Panc1 (cell line): ENCODE measurements around the gene LRRC47. TPM values are rescaled to one million over a fixed set of nuclear protein-coding genes. Genes with fewer than 3 reads are reported as not detected.

Source experiments
- ATAC-seq: fragments of 200-7000 bp; cut with Tn5 transposase; 2 replicates; pipeline ENCODE4 v1.9.1; 2020; ENCODE audit warnings: mild to moderate bottlenecking, moderate library complexity
- BruUV-seq: library from RNA; stranded (reverse); fragments of 400-500 nt; replicated peaks from 2 replicates; lab custom pipeline; 2021; lab: Mats Ljungman, UMichigan
- CTCF ChIA-PET: fragments of 300-600 bp; sonication (Branson Sonifier 250); formaldehyde crosslinking; loops from one replicate; lab custom pipeline; 2022; ENCODE audit warnings: antibody characterized with exemption; lab: Charles Lee
- POLR2A ChIA-PET: fragments of 300-600 bp; sonication (Branson Sonifier 250); formaldehyde crosslinking; loops from one replicate; lab custom pipeline; 2022; ENCODE audit warnings: antibody characterized with exemption; lab: Charles Lee
- DNase-seq: peaks from one replicate; pipeline ENCODE4 v3.0.0-alpha.2; 2010; ENCODE audit warnings: low read depth, low spot score
- H3K27ac ChIP-seq: 2 replicates; pipeline ENCODE4 v1.5.1; 2011; ENCODE audit warnings: mild to moderate bottlenecking, low read length, inconsistent platforms
- H3K27me3 ChIP-seq: fragments of 200-500 bp; sonication (Bioruptor generic); 2 replicates; pipeline ENCODE4 v1.6.0; 2014; ENCODE audit warnings: low read length, inconsistent platforms; ENCODE audit not compliant: control insufficient read depth, insufficient read depth
- H3K36me3 ChIP-seq: fragments of 200-500 bp; sonication (Bioruptor generic); 2 replicates; pipeline ENCODE4 v1.5.1; 2014; ENCODE audit warnings: inconsistent platforms, mild to moderate bottlenecking, low read length, moderate library complexity; ENCODE audit not compliant: control insufficient read depth, insufficient read depth
- H3K4me1 ChIP-seq: 2 replicates; pipeline ENCODE4 v1.5.1; 2011; ENCODE audit warnings: inconsistent platforms, mild to moderate bottlenecking, low read length, moderate library complexity; ENCODE audit not compliant: control insufficient read depth, insufficient read depth
- H3K4me3 ChIP-seq, 2 experiments: 2 replicates each; pipeline ENCODE4 v1.5.1; 2011 to 2012; ENCODE audit warnings: low read depth in 2 of 2, low read length in 2 of 2, mild to moderate bottlenecking in 2 of 2, inconsistent platforms in 1 of 2, moderate library complexity in 1 of 2
- H3K9me3 ChIP-seq: fragments of 200-500 bp; sonication (Bioruptor generic); 2 replicates; pipeline ENCODE4 v1.5.1; 2014; ENCODE audit warnings: low read depth, mild to moderate bottlenecking, inconsistent platforms, low read length, moderate library complexity; ENCODE audit not compliant: control insufficient read depth, insufficient read depth
- POLR2AphosphoS5 ChIP-seq: IDR thresholded peaks from 2 replicates; pipeline ENCODE4 v1.6.1; 2012; ENCODE audit warnings: mild to moderate bottlenecking, low read depth, low read length, moderate library complexity
- SIN3A ChIP-seq: IDR thresholded peaks from 2 replicates; pipeline ENCODE4 v1.6.1; 2012; ENCODE audit warnings: low read depth, mild to moderate bottlenecking, low read length, moderate library complexity, borderline replicate concordance; ENCODE audit not compliant: insufficient read depth
- TCF7L2 ChIP-seq: IDR thresholded peaks from 2 replicates; pipeline ENCODE4 v1.6.1; 2011; ENCODE audit warnings: mild to moderate bottlenecking, low read depth, low read length, inconsistent platforms
- in situ Hi-C: cut with HindIII; loops from 2 replicates; pipeline ENCODE4 v1.10.0; 2016; ENCODE audit warnings: low sequenced_read_pairs, low pct_unique_long_range_greater_than_20kb
- intact Hi-C: fragments of 100-400 bp; cut with micrococcal nuclease; formaldehyde crosslinking; loops from one replicate; pipeline ENCODE4 v1.10.0; 2022; ENCODE audit not compliant: unreplicated experiment
- total RNA-seq: library from RNA; stranded (reverse); gene quantifications from one replicate; pipeline ENCODE4 v1.2.1, GENCODE V29; 2021; ENCODE audit not compliant: unreplicated experiment
- TF ChIP-seq, protein P1 (sequence below): fragments of 450-650 bp; IDR thresholded peaks from 2 replicates; pipeline ENCODE4 v1.5.1; 2017; ENCODE audit warnings: mild to moderate bottlenecking
- TF ChIP-seq, protein P2 (sequence below), 2 experiments: IDR thresholded peaks; 2 replicates each; pipeline ENCODE4 v1.6.1; 2011 to 2012; ENCODE audit warnings: low read depth in 2 of 2, control low read depth in 1 of 2, low read length in 1 of 2, mild to moderate bottlenecking in 1 of 2, moderate library complexity in 1 of 2; ENCODE audit not compliant: insufficient read depth in 1 of 2

LRRC47 gene
- total RNA-seq, 1 experiment from 2014 or later = 51.0 TPM

DNA sequence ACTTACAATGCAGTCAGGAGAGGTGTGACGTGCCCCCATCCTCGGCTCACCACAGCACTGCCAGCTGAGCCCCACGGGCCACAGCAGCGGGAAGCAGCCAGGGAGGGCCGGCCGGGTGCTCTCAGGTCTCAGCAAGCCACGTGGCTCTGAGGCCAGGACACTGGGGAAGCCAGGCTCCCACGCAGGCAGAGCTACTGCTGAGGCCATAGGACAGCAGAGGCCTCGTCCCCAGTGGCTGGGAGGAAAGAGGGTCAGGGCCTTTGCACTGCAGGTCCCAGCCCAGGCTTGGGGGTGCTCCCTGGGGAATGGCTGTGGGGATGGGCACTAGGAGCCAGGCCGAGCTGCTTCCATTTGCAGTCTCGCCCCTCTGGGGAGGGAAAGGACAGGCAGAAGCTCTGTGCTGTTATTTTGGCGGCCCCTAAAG lies 5.8 kb downstream of the LRRC47 start:
- POLR2A ChIA-PET = no interaction called here
- no peak overlapping the region for H3K4me3 ChIP-seq
- in situ Hi-C loops = no loop called here
- CTCF ChIA-PET = no interaction called here
- TF ChIP-seq, protein P1, sequence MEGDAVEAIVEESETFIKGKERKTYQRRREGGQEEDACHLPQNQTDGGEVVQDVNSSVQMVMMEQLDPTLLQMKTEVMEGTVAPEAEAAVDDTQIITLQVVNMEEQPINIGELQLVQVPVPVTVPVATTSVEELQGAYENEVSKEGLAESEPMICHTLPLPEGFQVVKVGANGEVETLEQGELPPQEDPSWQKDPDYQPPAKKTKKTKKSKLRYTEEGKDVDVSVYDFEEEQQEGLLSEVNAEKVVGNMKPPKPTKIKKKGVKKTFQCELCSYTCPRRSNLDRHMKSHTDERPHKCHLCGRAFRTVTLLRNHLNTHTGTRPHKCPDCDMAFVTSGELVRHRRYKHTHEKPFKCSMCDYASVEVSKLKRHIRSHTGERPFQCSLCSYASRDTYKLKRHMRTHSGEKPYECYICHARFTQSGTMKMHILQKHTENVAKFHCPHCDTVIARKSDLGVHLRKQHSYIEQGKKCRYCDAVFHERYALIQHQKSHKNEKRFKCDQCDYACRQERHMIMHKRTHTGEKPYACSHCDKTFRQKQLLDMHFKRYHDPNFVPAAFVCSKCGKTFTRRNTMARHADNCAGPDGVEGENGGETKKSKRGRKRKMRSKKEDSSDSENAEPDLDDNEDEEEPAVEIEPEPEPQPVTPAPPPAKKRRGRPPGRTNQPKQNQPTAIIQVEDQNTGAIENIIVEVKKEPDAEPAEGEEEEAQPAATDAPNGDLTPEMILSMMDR = no peak
- TF ChIP-seq POLR2AphosphoS5 (no peak), SIN3A (no peak), TCF7L2 (no peak)
- TF ChIP-seq, protein P2, sequence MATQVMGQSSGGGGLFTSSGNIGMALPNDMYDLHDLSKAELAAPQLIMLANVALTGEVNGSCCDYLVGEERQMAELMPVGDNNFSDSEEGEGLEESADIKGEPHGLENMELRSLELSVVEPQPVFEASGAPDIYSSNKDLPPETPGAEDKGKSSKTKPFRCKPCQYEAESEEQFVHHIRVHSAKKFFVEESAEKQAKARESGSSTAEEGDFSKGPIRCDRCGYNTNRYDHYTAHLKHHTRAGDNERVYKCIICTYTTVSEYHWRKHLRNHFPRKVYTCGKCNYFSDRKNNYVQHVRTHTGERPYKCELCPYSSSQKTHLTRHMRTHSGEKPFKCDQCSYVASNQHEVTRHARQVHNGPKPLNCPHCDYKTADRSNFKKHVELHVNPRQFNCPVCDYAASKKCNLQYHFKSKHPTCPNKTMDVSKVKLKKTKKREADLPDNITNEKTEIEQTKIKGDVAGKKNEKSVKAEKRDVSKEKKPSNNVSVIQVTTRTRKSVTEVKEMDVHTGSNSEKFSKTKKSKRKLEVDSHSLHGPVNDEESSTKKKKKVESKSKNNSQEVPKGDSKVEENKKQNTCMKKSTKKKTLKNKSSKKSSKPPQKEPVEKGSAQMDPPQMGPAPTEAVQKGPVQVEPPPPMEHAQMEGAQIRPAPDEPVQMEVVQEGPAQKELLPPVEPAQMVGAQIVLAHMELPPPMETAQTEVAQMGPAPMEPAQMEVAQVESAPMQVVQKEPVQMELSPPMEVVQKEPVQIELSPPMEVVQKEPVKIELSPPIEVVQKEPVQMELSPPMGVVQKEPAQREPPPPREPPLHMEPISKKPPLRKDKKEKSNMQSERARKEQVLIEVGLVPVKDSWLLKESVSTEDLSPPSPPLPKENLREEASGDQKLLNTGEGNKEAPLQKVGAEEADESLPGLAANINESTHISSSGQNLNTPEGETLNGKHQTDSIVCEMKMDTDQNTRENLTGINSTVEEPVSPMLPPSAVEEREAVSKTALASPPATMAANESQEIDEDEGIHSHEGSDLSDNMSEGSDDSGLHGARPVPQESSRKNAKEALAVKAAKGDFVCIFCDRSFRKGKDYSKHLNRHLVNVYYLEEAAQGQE (IDR thresholded peaks at IDR 0.05; ENCODE audit: insufficient read depth in 1 of 2, low read depth in 2 of 2, low read length in 1 of 2) = no peak
- ATAC-seq (peak; percentile 7; the same call in 1 of the 2 replicates), DNase-seq (no peak)
- no peaks in the 10 kb centered on the region for H3K9me3 ChIP-seq
- no TSS peak for BruUV-seq
- H3K4me1 ChIP-seq = peaks cover 4% of the 10 kb centered on the region
- no peaks in the 10 kb centered on the region; the same call in 1 of the 2 replicates for H3K36me3 ChIP-seq
- intact Hi-C loops = no loop called here
- no peaks in the 10 kb centered on the region for H3K27me3 ChIP-seq
- no peak overlapping the region for H3K27ac ChIP-seq

DNA sequence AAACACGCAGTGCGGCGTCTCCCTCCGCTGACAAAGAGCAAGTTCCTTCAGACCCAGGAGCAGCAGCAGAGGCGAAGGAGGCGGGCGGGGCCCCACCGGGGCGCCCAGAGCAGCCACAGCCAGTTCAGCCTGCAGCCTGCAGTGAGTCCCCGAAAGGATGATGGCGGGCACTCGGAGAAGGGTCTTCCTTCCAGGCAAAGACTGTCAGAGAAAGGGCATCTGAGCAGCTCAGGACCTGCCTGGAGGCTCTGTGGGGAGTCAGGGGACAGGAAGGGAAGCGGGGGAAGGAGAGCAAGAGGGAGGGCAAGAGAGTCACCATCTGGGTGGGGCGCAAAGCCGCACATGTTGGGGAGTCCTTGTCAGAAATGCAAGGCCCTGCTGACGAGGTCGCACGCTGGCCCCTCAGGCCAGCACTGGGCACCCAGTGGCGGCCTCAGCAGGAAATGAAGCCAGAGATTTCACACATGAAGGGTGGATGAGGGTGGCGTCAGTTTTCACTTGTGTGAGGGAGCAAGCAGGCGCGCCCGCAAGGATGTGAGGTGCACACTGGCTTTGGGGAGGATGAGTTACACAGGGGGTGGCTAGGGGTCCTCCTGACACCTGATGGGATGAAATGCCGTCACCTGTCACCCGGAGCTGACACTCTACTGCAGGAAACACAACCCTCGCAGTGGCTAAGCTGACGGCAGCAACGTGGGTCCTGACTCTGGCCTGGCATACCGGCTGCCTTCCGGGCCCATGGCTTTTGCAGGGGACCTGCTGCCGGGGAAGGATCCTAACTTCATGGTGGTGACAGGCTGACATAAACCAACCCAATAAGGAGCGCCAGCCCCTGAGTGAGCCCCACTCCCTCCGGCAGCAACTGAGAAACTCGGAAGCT lies 6.6 kb downstream of the LRRC47 start:
- H3K4me1 ChIP-seq = no peaks in the 10 kb centered on the region
- ATAC-seq (no peak), DNase-seq (no peak)
- no peak overlapping the region for H3K4me3 ChIP-seq
- in situ Hi-C loops = no loop called here
- no peaks in the 10 kb centered on the region for H3K27me3 ChIP-seq
- no peak overlapping the region for H3K27ac ChIP-seq
- no peaks in the 10 kb centered on the region; the same call in 1 of the 2 replicates for H3K36me3 ChIP-seq
- H3K9me3 ChIP-seq = no peaks in the 10 kb centered on the region
- intact Hi-C loops = no loop called here
- POLR2A ChIA-PET = no interaction called here
- TF ChIP-seq TCF7L2 (no peak), POLR2AphosphoS5 (no peak), SIN3A (no peak)
- TF ChIP-seq, protein P1 = no peak
- TF ChIP-seq, protein P2 (IDR thresholded peaks at IDR 0.05; ENCODE audit: insufficient read depth in 1 of 2, low read depth in 2 of 2, low read length in 1 of 2) = no peak
- BruUV-seq = no TSS peak
- CTCF ChIA-PET = interaction anchor here (0.5 kb wide), 1 partner anchor 365 kb away, joined by 8 read pairs; no protein-coding TSS in a partner anchor
